Astrocyte of the spinal cord (primary cell): Measurements from ENCODE around the gene NIPA2.

ENCODE experiments used
- DNase-seq: peaks from one replicate; pipeline ENCODE4 v3.0.0; 2011; ENCODE audit warnings: low read depth, low spot score
- H3K4me3 ChIP-seq: 2 replicates; pipeline ENCODE4 v1.5.1; 2011; ENCODE audit warnings: low read depth, mild to moderate bottlenecking, low read length, moderate library complexity
- CTCF ChIP-seq: IDR thresholded peaks from 2 replicates; pipeline ENCODE4 v1.5.1; 2012; ENCODE audit warnings: low read depth, mild to moderate bottlenecking, low read length, inconsistent platforms
- in situ Hi-C: cut with HindIII; loops from 2 replicates; pipeline ENCODE4 v1.10.0; 2017; ENCODE audit warnings: low sequenced_read_pairs

The NIPA2 gene

GRCh38 chr15:22868495-22868894 is 30.0 kb downstream of the NIPA2 start:
- no peak overlapping the region for H3K4me3 ChIP-seq
- in situ Hi-C loops: no loop called here
- DNase-seq: no peak
- no peak for TF ChIP-seq CTCF

- in situ Hi-C loops: no loop called here
- no peak for DNase-seq
- TF ChIP-seq CTCF: no peak
- no peak overlapping the region for H3K4me3 ChIP-seq
Observed at GRCh38 chr15:22868928-22869327, 30.5 kb downstream of the NIPA2 start.

GRCh38 chr15:22869856-22870255 is 31.4 kb downstream of the NIPA2 start:
- no peak for DNase-seq
- no peak for TF ChIP-seq CTCF
- no peak overlapping the region for H3K4me3 ChIP-seq
- in situ Hi-C loops: no loop called here

GRCh38 chr15:22870865-22871264 is 32.4 kb downstream of the NIPA2 start:
- H3K4me3 ChIP-seq: no peak overlapping the region
- no peak for TF ChIP-seq CTCF
- in situ Hi-C loops: no loop called here
- DNase-seq: no peak

GRCh38 chr15:22871481-22872086 is 33.1 kb downstream of the NIPA2 start:
- in situ Hi-C loops: no loop called here
- no peak for DNase-seq
- TF ChIP-seq CTCF: no peak
- no peak overlapping the region for H3K4me3 ChIP-seq

- DNase-seq: peak; percentile 90
- TF ChIP-seq CTCF: no peak
- H3K4me3 ChIP-seq: no peak overlapping the region
- in situ Hi-C loops: no loop called here
Observed at GRCh38 chr15:22872936-22873701, 34.7 kb downstream of the NIPA2 start.
